A673 (cell line): Measurements from ENCODE around the gene RSPRY1.

Source experiments
- CTCF ChIP-seq: fragments of 300-800, 200-600 bp; sonication (generic); conservative IDR thresholded peaks from 2 replicates; pipeline ENCODE4 v1.5.1; 2017; ENCODE audit warnings: low read depth, mild to moderate bottlenecking, antibody characterized with exemption, low read length, moderate library complexity, mixed read lengths
- EZH2 ChIP-seq: fragments of 200-600 bp; sonication (generic); IDR thresholded peaks from 2 replicates; pipeline ENCODE4 v1.6.1; 2017; ENCODE audit warnings: borderline replicate concordance, low read depth, mild to moderate bottlenecking, mixed read lengths, antibody characterized with exemption, low read length; ENCODE audit not compliant: poor library complexity, severe bottlenecking

GRCh38 chr16:57245472-57246113, 59.5 kb downstream of the RSPRY1 start:
- no peak for TF ChIP-seq CTCF
- TF ChIP-seq EZH2: no peak
